WTC11 (cell line): ENCODE measurements around the gene FAM151A.

ENCODE experiments used
- E2F4 ChIP-seq: sonication (generic); formaldehyde crosslinking; IDR thresholded peaks from 2 replicates; pipeline ENCODE4 v1.8.1; 2022; ENCODE audit warnings: low read depth, mild to moderate bottlenecking, moderate library complexity, missing genetic modification reagents, borderline replicate concordance
- FOXJ3 ChIP-seq: sonication (generic); formaldehyde crosslinking; IDR thresholded peaks from 2 replicates; pipeline ENCODE4 v1.9.0; 2021; ENCODE audit warnings: missing genetic modification reagents, mild to moderate bottlenecking, borderline replicate concordance
- PRDM15 ChIP-seq: sonication (generic); formaldehyde crosslinking; IDR thresholded peaks from 2 replicates; pipeline ENCODE4 v1.8.0; 2022; ENCODE audit warnings: missing genetic modification reagents
- SMAD4 ChIP-seq: sonication (generic); formaldehyde crosslinking; IDR thresholded peaks from 2 replicates; pipeline ENCODE4 v1.8.0; 2022; ENCODE audit warnings: mild to moderate bottlenecking, missing genetic modification reagents
- ZNF317 ChIP-seq: sonication (generic); formaldehyde crosslinking; IDR thresholded peaks from 2 replicates; pipeline ENCODE4 v1.8.1; 2023; ENCODE audit warnings: low read depth, mild to moderate bottlenecking, moderate library complexity, missing genetic modification reagents, borderline replicate concordance
- TF ChIP-seq, protein P1 (sequence below): fragments of 200-600 bp; IDR thresholded peaks from 2 replicates; pipeline ENCODE4 v1.8.0; 2022; ENCODE audit warnings: antibody characterized with exemption
- TF ChIP-seq, protein P2 (sequence below): sonication (generic); formaldehyde crosslinking; IDR thresholded peaks from 2 replicates; pipeline ENCODE4 v1.8.0; 2022; ENCODE audit warnings: mild to moderate bottlenecking, missing genetic modification reagents

- TF ChIP-seq, protein P1, sequence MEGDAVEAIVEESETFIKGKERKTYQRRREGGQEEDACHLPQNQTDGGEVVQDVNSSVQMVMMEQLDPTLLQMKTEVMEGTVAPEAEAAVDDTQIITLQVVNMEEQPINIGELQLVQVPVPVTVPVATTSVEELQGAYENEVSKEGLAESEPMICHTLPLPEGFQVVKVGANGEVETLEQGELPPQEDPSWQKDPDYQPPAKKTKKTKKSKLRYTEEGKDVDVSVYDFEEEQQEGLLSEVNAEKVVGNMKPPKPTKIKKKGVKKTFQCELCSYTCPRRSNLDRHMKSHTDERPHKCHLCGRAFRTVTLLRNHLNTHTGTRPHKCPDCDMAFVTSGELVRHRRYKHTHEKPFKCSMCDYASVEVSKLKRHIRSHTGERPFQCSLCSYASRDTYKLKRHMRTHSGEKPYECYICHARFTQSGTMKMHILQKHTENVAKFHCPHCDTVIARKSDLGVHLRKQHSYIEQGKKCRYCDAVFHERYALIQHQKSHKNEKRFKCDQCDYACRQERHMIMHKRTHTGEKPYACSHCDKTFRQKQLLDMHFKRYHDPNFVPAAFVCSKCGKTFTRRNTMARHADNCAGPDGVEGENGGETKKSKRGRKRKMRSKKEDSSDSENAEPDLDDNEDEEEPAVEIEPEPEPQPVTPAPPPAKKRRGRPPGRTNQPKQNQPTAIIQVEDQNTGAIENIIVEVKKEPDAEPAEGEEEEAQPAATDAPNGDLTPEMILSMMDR, result no peak
- TF ChIP-seq, protein P2, sequence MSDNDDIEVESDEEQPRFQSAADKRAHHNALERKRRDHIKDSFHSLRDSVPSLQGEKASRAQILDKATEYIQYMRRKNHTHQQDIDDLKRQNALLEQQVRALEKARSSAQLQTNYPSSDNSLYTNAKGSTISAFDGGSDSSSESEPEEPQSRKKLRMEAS (CRISPR knock-in tag), result no peak
- TF ChIP-seq E2F4 (CRISPR knock-in tag) (no peak), PRDM15 (CRISPR knock-in tag) (no peak), FOXJ3 (CRISPR knock-in tag) (no peak), ZNF317 (no peak), SMAD4 (CRISPR knock-in tag) (no peak)
Observed at GRCh38 chr1:54577612-54578011, 45.7 kb downstream of the FAM151A start.
